Stimulated activated CD8-positive, alpha-beta memory T cell treated with anti-CD3 and anti-CD28 coated beads, Interleukin-7, amount 100 ng/mL, for 4 hours (primary cell): Measurements from ENCODE around the gene SSUH2.

Experiments used
- DNase-seq, 2 donors: peaks; one replicate each; pipeline ENCODE4 v3.0.0-alpha.2; 2020; ENCODE audit warnings: low read depth in 2 of 2

SSUH2 gene

GRCh38 chr3:8608791-8609467 lies 35.7 kb downstream of the SSUH2 start:
- no peak for DNase-seq

- no peak for DNase-seq
These were observed 36.4 kb downstream of the SSUH2 start for GRCh38 chr3:8608041-8608790.

- DNase-seq: no peak
These were observed 37.2 kb downstream of the SSUH2 start for GRCh38 chr3:8607234-8608040.

- no peak for DNase-seq
These were observed 37.8 kb downstream of the SSUH2 start for GRCh38 chr3:8606701-8607231.

- DNase-seq: no peak
These were observed 39.6 kb downstream of the SSUH2 start for GRCh38 chr3:8604988-8605387.

- DNase-seq: no peak
These were observed 40.6 kb downstream of the SSUH2 start for GRCh38 chr3:8604006-8604405.

GRCh38 chr3:8603115-8603710 lies 41.4 kb downstream of the SSUH2 start:
- DNase-seq: no peak

GRCh38 chr3:8600457-8600856 lies 44.1 kb downstream of the SSUH2 start:
- DNase-seq: no peak

GRCh38 chr3:8599146-8599545 lies 45.5 kb downstream of the SSUH2 start:
- DNase-seq: no peak

GRCh38 chr3:8597219-8597853 lies 47.3 kb downstream of the SSUH2 start:
- DNase-seq: no peak

- DNase-seq: no peak
These were observed 48.0 kb downstream of the SSUH2 start for GRCh38 chr3:8596321-8597218.

- DNase-seq: no peak
These were observed 48.9 kb downstream of the SSUH2 start for GRCh38 chr3:8595695-8596115.

GRCh38 chr3:8595252-8595651 lies 49.3 kb downstream of the SSUH2 start:
- DNase-seq: no peak

- DNase-seq: no peak
These were observed 51.4 kb downstream of the SSUH2 start for GRCh38 chr3:8593021-8593827.

- no peak for DNase-seq
These were observed 54.6 kb downstream of the SSUH2 start for GRCh38 chr3:8589880-8590556.

- no peak for DNase-seq
These were observed 59.9 kb downstream of the SSUH2 start for GRCh38 chr3:8584661-8585060.

GRCh38 chr3:8581806-8582445 lies 62.7 kb downstream of the SSUH2 start:
- DNase-seq: no peak

GRCh38 chr3:8581373-8581772 lies 63.2 kb downstream of the SSUH2 start:
- DNase-seq: no peak
